B cell (primary cell): ENCODE measurements around the gene LCP1. TPM values are rescaled to one million over a fixed set of nuclear protein-coding genes. Genes with fewer than 3 reads are reported as not detected.

Experiments
- ATAC-seq: fragments of 200-7000 bp; cut with Tn5 transposase; one replicate; pipeline ENCODE4 v1.10.0; 2021; ENCODE audit warnings: low read depth, mild to moderate bottlenecking, moderate number of reproducible peaks, moderate library complexity
- CTCF ChIA-PET: fragments of 350-600 bp; sonication (Branson Sonifier 250); formaldehyde crosslinking; loops from one replicate; lab custom pipeline; 2021; ENCODE audit warnings: antibody characterized with exemption, inconsistent platforms; lab: Charles Lee
- POLR2A ChIA-PET: fragments of 350-600 bp; sonication (Branson Sonifier 250); formaldehyde crosslinking; loops from one replicate; lab custom pipeline; 2021; ENCODE audit warnings: antibody characterized with exemption; lab: Charles Lee
- DNase-seq: peaks from one replicate; pipeline ENCODE4 v3.0.0; 2013
- H2AFZ ChIP-seq: 2 replicates; pipeline ENCODE4 v1.6.1; 2012; ENCODE audit warnings: mild to moderate bottlenecking, low read depth, low read length; ENCODE audit not compliant: insufficient read depth, poor library complexity, severe bottlenecking
- H3K27ac ChIP-seq, 2 donors: 1 replicate in 1 of 2; 2 replicates in 1 of 2; pipeline ENCODE4 v1.5.1; 2012 to 2013; ENCODE audit warnings: low read length in 2 of 2, mild to moderate bottlenecking in 2 of 2, moderate library complexity in 1 of 2
- H3K27me3 ChIP-seq, 4 experiments: fragments of 200-600 bp in 1 of 4; sonication (generic) in 1 of 4; replicated peaks in 1 of 4; 1 replicate in 2 of 4; 2 replicates in 2 of 4; pipeline versions ENCODE4 v1.6.1 to v1.7.0; 2013 to 2016; ENCODE audit warnings: low read length in 3 of 4, mild to moderate bottlenecking in 2 of 4, mixed read lengths in 1 of 4, moderate library complexity in 1 of 4; ENCODE audit not compliant: insufficient read depth in 4 of 4, control insufficient read depth in 3 of 4; ENCODE audit errors: control extremely low read depth in 1 of 4
- H3K36me3 ChIP-seq, 2 experiments: replicated peaks in 1 of 2; 1 replicate in 1 of 2; 2 replicates in 1 of 2; pipeline versions ENCODE4 v1.6.1 to v1.7.1; 2013; ENCODE audit warnings: low read length in 1 of 2; ENCODE audit not compliant: insufficient read depth in 2 of 2, control insufficient read depth in 1 of 2; ENCODE audit errors: control extremely low read depth in 1 of 2, extremely low read depth in 1 of 2
- H3K4me1 ChIP-seq, 2 donors: fragments of 200-600 bp in 1 of 2; sonication (generic) in 1 of 2; 1 replicate in 1 of 2; 2 replicates in 1 of 2; pipeline versions ENCODE4 v1.5.1 to v1.6.1; 2013 to 2017; ENCODE audit warnings: low read length in 2 of 2; ENCODE audit not compliant: control insufficient read depth in 2 of 2, insufficient read depth in 2 of 2
- H3K4me2 ChIP-seq: replicated peaks from 2 replicates; pipeline ENCODE3; 2012; ENCODE audit warnings: mild to moderate bottlenecking, low read depth, low read length; ENCODE audit not compliant: poor library complexity, severe bottlenecking
- H3K4me3 ChIP-seq, 5 experiments: fragments of 200-600 bp in 1 of 5; sonication (generic) in 1 of 5; 1 replicate in 3 of 5; 2 replicates in 2 of 5; pipeline versions ENCODE4 v1.5.1 to v1.7.0; 2011 to 2016; ENCODE audit warnings: low read length in 4 of 5, mild to moderate bottlenecking in 4 of 5, low read depth in 2 of 5, control low read depth in 1 of 5, moderate library complexity in 1 of 5; ENCODE audit not compliant: insufficient read depth in 1 of 5; ENCODE audit errors: control extremely low read depth in 1 of 5, extremely low read depth in 1 of 5
- H3K79me2 ChIP-seq: fragments of 200-600 bp; sonication (generic); one replicate; pipeline ENCODE4 v1.6.0; 2016; ENCODE audit warnings: low read length; ENCODE audit not compliant: control insufficient read depth, insufficient read depth
- H3K9ac ChIP-seq: fragments of 200-600 bp; sonication (generic); 2 replicates; pipeline ENCODE4 v1.6.1; 2017; ENCODE audit warnings: mild to moderate bottlenecking, low read length, moderate library complexity
- H3K9me3 ChIP-seq, 3 donors: one replicate each; pipeline versions ENCODE4 v1.6.1 to v1.7.1; 2013; ENCODE audit warnings: low read length in 2 of 3; ENCODE audit not compliant: control insufficient read depth in 2 of 3, insufficient read depth in 1 of 3; ENCODE audit errors: control extremely low read depth in 1 of 3
- H4K20me1 ChIP-seq: 2 replicates; pipeline ENCODE4 v1.6.0; 2012; ENCODE audit warnings: mild to moderate bottlenecking, low read length; ENCODE audit not compliant: insufficient read depth, control insufficient read depth, poor library complexity, severe bottlenecking
- H3K27ac Mint-ChIP-seq: one replicate; pipeline ENCODE4 v1.8.0; 2021; ENCODE audit warnings: mixed read lengths
- H3K27me3 Mint-ChIP-seq: one replicate; pipeline ENCODE4 v1.8.0; 2021; ENCODE audit warnings: mixed read lengths
- H3K4me1 Mint-ChIP-seq: one replicate; pipeline ENCODE4 v1.8.0; 2021; ENCODE audit warnings: mixed read lengths
- H3K4me3 Mint-ChIP-seq: one replicate; pipeline ENCODE4 v1.8.0; 2021; ENCODE audit warnings: mixed read lengths
- H3K9me3 Mint-ChIP-seq: one replicate; pipeline ENCODE4 v1.8.0; 2022; ENCODE audit warnings: mixed read lengths; ENCODE audit not compliant: insufficient read depth
- EZH2 ChIP-seq: IDR thresholded peaks from 2 replicates; pipeline ENCODE4 v1.6.1; 2012; ENCODE audit warnings: borderline replicate concordance, low read depth, mild to moderate bottlenecking, moderate library complexity, low read length; ENCODE audit not compliant: insufficient read depth, poor library complexity, severe bottlenecking
- WGBS: methylation state at CpG from one replicate; pipeline ENCODE4 v1.1.5; 2013; ENCODE audit warnings: missing lambda C conversion rate; ENCODE audit not compliant: insufficient coverage; 5-methylcytosine and 5-hydroxymethylcytosine counted together
- intact Hi-C: fragments of 100-400 bp; cut with micrococcal nuclease; formaldehyde crosslinking; loops from one replicate; pipeline ENCODE4 v1.10.0; 2022
- polyA plus RNA-seq: library from polyadenylated mRNA; depleted of rRNA; stranded (reverse); fragments of >200 nt; gene quantifications from 2 replicates; pipeline ENCODE4 v1.2.3, GENCODE V29; 2012
- total RNA-seq, 2 donors: library from RNA; stranded (reverse); fragments of 120-200 nt in 1 of 2; gene quantifications; 1 replicate in 1 of 2; 2 replicates in 1 of 2; pipeline versions ENCODE4 v1.2.3 to v1.2.4, GENCODE V29; 2013 to 2022
- TF ChIP-seq, protein P1 (sequence below): fragments of 200-600 bp; IDR thresholded peaks from one replicate; pipeline ENCODE4 v1.8.0; 2022; ENCODE audit warnings: antibody characterized with exemption, mild to moderate bottlenecking

LCP1 gene
- total and polyA plus RNA-seq, 2 donors (not counting 1 experiment from before 2014, with no cell fraction given), result 151 to 243 TPM

DNA sequence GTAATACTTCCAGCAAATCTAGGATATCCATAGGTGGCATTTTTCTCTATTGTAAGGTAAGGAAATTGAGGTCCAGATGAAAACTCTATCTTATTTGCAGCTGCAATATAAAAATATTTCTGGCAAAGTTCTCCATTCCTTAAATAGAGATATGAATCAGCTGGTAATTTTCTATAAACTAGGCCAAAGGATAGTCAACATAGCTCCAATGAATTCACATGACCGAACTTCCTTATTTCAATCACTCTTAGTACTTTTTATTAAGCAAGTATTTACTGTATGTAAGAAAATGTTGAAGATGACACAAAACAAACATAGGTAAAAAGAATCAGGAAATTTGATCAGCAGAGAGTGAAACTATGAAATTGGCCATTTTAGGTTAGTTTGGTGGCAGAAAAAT is 13.0 kb upstream of the LCP1 start:
- intact Hi-C loops, result no loop called here
- Histone ChIP-seq H3K36me3 (no peaks in the 10 kb centered on the region), H3K9ac (no peak overlapping the region), H2AFZ (no peak overlapping the region), H3K79me2 (peaks cover 6% of the 10 kb centered on the region), H3K27me3 (no peaks in the 10 kb centered on the region), H3K9me3 (no peaks in the 10 kb centered on the region), H3K27ac (no peak overlapping the region), H3K4me2 (no peak overlapping the region), H3K4me1 (peaks cover 5 to 7% of the 10 kb centered on the region in 2 donors), H3K4me3 (no peak overlapping the region), H4K20me1 (no peaks in the 10 kb centered on the region)
- TF ChIP-seq EZH2, result no peak
- TF ChIP-seq, protein P1, sequence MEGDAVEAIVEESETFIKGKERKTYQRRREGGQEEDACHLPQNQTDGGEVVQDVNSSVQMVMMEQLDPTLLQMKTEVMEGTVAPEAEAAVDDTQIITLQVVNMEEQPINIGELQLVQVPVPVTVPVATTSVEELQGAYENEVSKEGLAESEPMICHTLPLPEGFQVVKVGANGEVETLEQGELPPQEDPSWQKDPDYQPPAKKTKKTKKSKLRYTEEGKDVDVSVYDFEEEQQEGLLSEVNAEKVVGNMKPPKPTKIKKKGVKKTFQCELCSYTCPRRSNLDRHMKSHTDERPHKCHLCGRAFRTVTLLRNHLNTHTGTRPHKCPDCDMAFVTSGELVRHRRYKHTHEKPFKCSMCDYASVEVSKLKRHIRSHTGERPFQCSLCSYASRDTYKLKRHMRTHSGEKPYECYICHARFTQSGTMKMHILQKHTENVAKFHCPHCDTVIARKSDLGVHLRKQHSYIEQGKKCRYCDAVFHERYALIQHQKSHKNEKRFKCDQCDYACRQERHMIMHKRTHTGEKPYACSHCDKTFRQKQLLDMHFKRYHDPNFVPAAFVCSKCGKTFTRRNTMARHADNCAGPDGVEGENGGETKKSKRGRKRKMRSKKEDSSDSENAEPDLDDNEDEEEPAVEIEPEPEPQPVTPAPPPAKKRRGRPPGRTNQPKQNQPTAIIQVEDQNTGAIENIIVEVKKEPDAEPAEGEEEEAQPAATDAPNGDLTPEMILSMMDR, result no peak
- Mint-ChIP-seq H3K9me3 (no peaks in the 10 kb centered on the region), H3K4me3 (no peak overlapping the region), H3K4me1 (peaks cover 5% of the 10 kb centered on the region), H3K27ac (no peak overlapping the region), H3K27me3 (no peaks in the 10 kb centered on the region)
- ATAC-seq (no peak), DNase-seq (no peak)
- POLR2A ChIA-PET, result no interaction called here
- CTCF ChIA-PET, result interaction anchor here (0.9 to 2.1 kb wide), 2 partner anchors 13 to 35 kb away, joined by 3 to 5 read pairs; no protein-coding TSS in a partner anchor
- no CpG with 5 or more reads among the region's 1 CpG for WGBS

GRCh38 chr13:46192412-46192811 is 10.4 kb upstream of the LCP1 start:
- Histone ChIP-seq H3K9me3 (peaks cover 0 to 1% (median 0%) of the 10 kb centered on the region in 3 donors), H3K4me1 (no peaks in the 10 kb centered on the region), H3K9ac (no peak overlapping the region), H3K27me3 (no peaks in the 10 kb centered on the region), H3K79me2 (peaks cover 18% of the 10 kb centered on the region), H4K20me1 (no peaks in the 10 kb centered on the region), H3K27ac (no peak overlapping the region), H2AFZ (no peak overlapping the region), H3K4me2 (no peak overlapping the region), H3K4me3 (no peak overlapping the region), H3K36me3 (no peaks in the 10 kb centered on the region)
- H3K27ac Mint-ChIP-seq, result no peak overlapping the region
- CTCF ChIA-PET, result no interaction called here
- no peaks in the 10 kb centered on the region for H3K27me3 Mint-ChIP-seq
- no peak for DNase-seq
- no peaks in the 10 kb centered on the region for H3K4me1 Mint-ChIP-seq
- intact Hi-C loops, result no loop called here
- ATAC-seq, result no peak
- POLR2A ChIA-PET, result interaction anchor here (0.6 kb wide), 1 partner anchor 165 kb away, joined by 5 read pairs; no protein-coding TSS in a partner anchor
- no CpG with 5 or more reads among the region's 1 CpG for WGBS
- TF ChIP-seq EZH2, result no peak
- TF ChIP-seq, protein P1, result no peak
- H3K9me3 Mint-ChIP-seq, result no peaks in the 10 kb centered on the region
- H3K4me3 Mint-ChIP-seq, result no peak overlapping the region
